K562 (cell line): Measurements from ENCODE around the gene COL9A2. TPM values are rescaled to one million over a fixed set of nuclear protein-coding genes. Genes with fewer than 3 reads are reported as not detected.

Experiments used
- DEAF1 ChIP-seq: fragments of 450-650 bp; formaldehyde crosslinking; IDR thresholded peaks from 2 replicates; pipeline ENCODE4 v1.4.0; 2020; ENCODE audit warnings: mild to moderate bottlenecking, moderate library complexity
- ELF1 ChIP-seq: fragments of 200-800 bp; sonication (Bioruptor generic); IDR thresholded peaks from 2 replicates; pipeline ENCODE4 v1.6.1; 2016; ENCODE audit warnings: missing genetic modification characterization, missing compliant biosample characterization
- FIP1L1 ChIP-seq: fragments of 200-400 bp; formaldehyde crosslinking; IDR thresholded peaks from 2 replicates; pipeline ENCODE4 v1.6.1; 2018; ENCODE audit warnings: mild to moderate bottlenecking, low read depth, low read length; ENCODE audit not compliant: poor library complexity, severe bottlenecking
- NRF1 ChIP-seq, 2 experiments: fragments of 450-650 bp; IDR thresholded peaks in 1 of 2; conservative IDR thresholded peaks in 1 of 2; 2 replicates each; pipeline ENCODE4 v1.6.1; 2014; ENCODE audit warnings: mild to moderate bottlenecking in 2 of 2
- OTX1 ChIP-seq: fragments of 450-650 bp; formaldehyde crosslinking; IDR thresholded peaks from 2 replicates; pipeline ENCODE4 v1.4.0; 2022; ENCODE audit warnings: mild to moderate bottlenecking
- RCOR1 ChIP-seq, 2 experiments: IDR thresholded peaks; 2 replicates each; pipeline ENCODE4 v1.6.1; 2012; ENCODE audit warnings: low read depth in 2 of 2, low read length in 2 of 2, borderline replicate concordance in 1 of 2, improper control_type of control experiment in 1 of 2
- ZKSCAN8 ChIP-seq: fragments of 200-800 bp; sonication (Bioruptor generic); IDR thresholded peaks from 2 replicates; pipeline ENCODE4 v1.6.1; 2016; ENCODE audit warnings: missing genetic modification characterization, missing compliant biosample characterization
- ZNF324 ChIP-seq: fragments of 250-450 bp; sonication (Bioruptor Pico); IDR thresholded peaks from 2 replicates; pipeline ENCODE4 v1.4.0; 2020; ENCODE audit warnings: mild to moderate bottlenecking
- ZNF766 ChIP-seq: fragments of 200-800 bp; sonication (Bioruptor generic); conservative IDR thresholded peaks from 2 replicates; pipeline ENCODE4 v1.6.1; 2016; ENCODE audit warnings: missing genetic modification characterization, missing compliant biosample characterization
- polyA plus RNA-seq, 8 experiments: library from polyadenylated mRNA; depleted of rRNA in 4 of 8; stranded (reverse) in 5 of 8; unstranded in 3 of 8; fragments of >200 nt; fragmentation: Nextera tagmentation in 2 of 8; fragmentation: Illumina TruSeq in 1 of 8; extraction: Ambion mirVana in 2 of 8; extraction: Trizol in 1 of 8; gene quantifications; 2 replicates each; pipeline versions ENCODE4 v1.2.1 to v1.2.3, GENCODE V29; 2011 to 2014; ENCODE audit warnings: inconsistent platforms in 1 of 8, missing spikeins in 1 of 8
- total RNA-seq, 7 experiments: library from RNA; depleted of rRNA in 6 of 7; stranded (reverse); fragments of >200 nt in 6 of 7; fragmentation: Illumina TruSeq in 2 of 7; extraction: Trizol in 2 of 7; gene quantifications; 2 replicates each; pipeline versions ENCODE4 v1.2.1 to v1.2.3, GENCODE V29; 2011 to 2021; ENCODE audit warnings: low replicate concordance in 1 of 7
- TF ChIP-seq, protein P1 (sequence below): sonication (generic); formaldehyde crosslinking; IDR thresholded peaks from 2 replicates; pipeline ENCODE4 v1.8.0; 2023; ENCODE audit warnings: mild to moderate bottlenecking, missing genetic modification reagents
- TF ChIP-seq, protein P2 (sequence below): fragments of 150-350 bp; conservative IDR thresholded peaks from 2 replicates; pipeline ENCODE4 v1.6.1; 2014; ENCODE audit warnings: low read length
- TF ChIP-seq, protein P3 (sequence below): sonication (generic); formaldehyde crosslinking; IDR thresholded peaks from 2 replicates; pipeline ENCODE4 v1.8.1; 2023; ENCODE audit warnings: missing genetic modification reagents, mild to moderate bottlenecking, borderline replicate concordance

The COL9A2 gene
- total and polyA plus RNA-seq, 9 of the 15 experiments (the other 6 are each of a cell fraction or from before 2014, with no cell fraction given), result 0.03 to 2.2 (median 0.31) TPM

GRCh38 chr1:40257688-40258444, 59.2 kb downstream of the COL9A2 start, which contains the start of gene ZMPSTE24 (continued):
- TF ChIP-seq, protein P1, sequence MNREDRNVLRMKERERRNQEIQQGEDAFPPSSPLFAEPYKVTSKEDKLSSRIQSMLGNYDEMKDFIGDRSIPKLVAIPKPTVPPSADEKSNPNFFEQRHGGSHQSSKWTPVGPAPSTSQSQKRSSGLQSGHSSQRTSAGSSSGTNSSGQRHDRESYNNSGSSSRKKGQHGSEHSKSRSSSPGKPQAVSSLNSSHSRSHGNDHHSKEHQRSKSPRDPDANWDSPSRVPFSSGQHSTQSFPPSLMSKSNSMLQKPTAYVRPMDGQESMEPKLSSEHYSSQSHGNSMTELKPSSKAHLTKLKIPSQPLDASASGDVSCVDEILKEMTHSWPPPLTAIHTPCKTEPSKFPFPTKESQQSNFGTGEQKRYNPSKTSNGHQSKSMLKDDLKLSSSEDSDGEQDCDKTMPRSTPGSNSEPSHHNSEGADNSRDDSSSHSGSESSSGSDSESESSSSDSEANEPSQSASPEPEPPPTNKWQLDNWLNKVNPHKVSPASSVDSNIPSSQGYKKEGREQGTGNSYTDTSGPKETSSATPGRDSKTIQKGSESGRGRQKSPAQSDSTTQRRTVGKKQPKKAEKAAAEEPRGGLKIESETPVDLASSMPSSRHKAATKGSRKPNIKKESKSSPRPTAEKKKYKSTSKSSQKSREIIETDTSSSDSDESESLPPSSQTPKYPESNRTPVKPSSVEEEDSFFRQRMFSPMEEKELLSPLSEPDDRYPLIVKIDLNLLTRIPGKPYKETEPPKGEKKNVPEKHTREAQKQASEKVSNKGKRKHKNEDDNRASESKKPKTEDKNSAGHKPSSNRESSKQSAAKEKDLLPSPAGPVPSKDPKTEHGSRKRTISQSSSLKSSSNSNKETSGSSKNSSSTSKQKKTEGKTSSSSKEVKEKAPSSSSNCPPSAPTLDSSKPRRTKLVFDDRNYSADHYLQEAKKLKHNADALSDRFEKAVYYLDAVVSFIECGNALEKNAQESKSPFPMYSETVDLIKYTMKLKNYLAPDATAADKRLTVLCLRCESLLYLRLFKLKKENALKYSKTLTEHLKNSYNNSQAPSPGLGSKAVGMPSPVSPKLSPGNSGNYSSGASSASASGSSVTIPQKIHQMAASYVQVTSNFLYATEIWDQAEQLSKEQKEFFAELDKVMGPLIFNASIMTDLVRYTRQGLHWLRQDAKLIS (CRISPR knock-in tag), result peak; percentile 74; the same call in 1 of the 2 replicates
- TF ChIP-seq FIP1L1 (peak; percentile 90), DEAF1 (CRISPR knock-in tag) (no peak), ZKSCAN8 (0 out of 2 replicates have a peak, but pooled peaks have one; percentile 50), OTX1 (peak; percentile 40; the same call in 1 of the 2 replicates), ZNF766 (CRISPR knock-in tag) (no peak; the same call in 1 of the 2 replicates), ELF1 (tag) (peak; percentile 93), RCOR1 (IDR thresholded peaks at IDR 0.05; ENCODE audit: borderline replicate concordance in 1 of 2, low read depth in 2 of 2, low read length in 2 of 2) (peak; percentile 10 to 80; a peak in 2 of 4 replicates), ZNF324 (CRISPR knock-in tag) (peak; percentile 40; the same call in 1 of the 2 replicates), NRF1 (conservative IDR thresholded peaks at IDR 0.05 in 1 of 2, IDR thresholded peaks at IDR 0.05 in 1 of 2) (peak; percentile 57 to 63)
- TF ChIP-seq, protein P2, sequence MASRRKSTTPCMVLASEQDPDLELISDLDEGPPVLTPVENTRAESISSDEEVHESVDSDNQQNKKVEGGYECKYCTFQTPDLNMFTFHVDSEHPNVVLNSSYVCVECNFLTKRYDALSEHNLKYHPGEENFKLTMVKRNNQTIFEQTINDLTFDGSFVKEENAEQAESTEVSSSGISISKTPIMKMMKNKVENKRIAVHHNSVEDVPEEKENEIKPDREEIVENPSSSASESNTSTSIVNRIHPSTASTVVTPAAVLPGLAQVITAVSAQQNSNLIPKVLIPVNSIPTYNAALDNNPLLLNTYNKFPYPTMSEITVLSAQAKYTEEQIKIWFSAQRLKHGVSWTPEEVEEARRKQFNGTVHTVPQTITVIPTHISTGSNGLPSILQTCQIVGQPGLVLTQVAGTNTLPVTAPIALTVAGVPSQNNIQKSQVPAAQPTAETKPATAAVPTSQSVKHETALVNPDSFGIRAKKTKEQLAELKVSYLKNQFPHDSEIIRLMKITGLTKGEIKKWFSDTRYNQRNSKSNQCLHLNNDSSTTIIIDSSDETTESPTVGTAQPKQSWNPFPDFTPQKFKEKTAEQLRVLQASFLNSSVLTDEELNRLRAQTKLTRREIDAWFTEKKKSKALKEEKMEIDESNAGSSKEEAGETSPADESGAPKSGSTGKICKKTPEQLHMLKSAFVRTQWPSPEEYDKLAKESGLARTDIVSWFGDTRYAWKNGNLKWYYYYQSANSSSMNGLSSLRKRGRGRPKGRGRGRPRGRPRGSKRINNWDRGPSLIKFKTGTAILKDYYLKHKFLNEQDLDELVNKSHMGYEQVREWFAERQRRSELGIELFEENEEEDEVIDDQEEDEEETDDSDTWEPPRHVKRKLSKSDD, result no peak; the same call in 1 of the 2 replicates
- TF ChIP-seq, protein P3, sequence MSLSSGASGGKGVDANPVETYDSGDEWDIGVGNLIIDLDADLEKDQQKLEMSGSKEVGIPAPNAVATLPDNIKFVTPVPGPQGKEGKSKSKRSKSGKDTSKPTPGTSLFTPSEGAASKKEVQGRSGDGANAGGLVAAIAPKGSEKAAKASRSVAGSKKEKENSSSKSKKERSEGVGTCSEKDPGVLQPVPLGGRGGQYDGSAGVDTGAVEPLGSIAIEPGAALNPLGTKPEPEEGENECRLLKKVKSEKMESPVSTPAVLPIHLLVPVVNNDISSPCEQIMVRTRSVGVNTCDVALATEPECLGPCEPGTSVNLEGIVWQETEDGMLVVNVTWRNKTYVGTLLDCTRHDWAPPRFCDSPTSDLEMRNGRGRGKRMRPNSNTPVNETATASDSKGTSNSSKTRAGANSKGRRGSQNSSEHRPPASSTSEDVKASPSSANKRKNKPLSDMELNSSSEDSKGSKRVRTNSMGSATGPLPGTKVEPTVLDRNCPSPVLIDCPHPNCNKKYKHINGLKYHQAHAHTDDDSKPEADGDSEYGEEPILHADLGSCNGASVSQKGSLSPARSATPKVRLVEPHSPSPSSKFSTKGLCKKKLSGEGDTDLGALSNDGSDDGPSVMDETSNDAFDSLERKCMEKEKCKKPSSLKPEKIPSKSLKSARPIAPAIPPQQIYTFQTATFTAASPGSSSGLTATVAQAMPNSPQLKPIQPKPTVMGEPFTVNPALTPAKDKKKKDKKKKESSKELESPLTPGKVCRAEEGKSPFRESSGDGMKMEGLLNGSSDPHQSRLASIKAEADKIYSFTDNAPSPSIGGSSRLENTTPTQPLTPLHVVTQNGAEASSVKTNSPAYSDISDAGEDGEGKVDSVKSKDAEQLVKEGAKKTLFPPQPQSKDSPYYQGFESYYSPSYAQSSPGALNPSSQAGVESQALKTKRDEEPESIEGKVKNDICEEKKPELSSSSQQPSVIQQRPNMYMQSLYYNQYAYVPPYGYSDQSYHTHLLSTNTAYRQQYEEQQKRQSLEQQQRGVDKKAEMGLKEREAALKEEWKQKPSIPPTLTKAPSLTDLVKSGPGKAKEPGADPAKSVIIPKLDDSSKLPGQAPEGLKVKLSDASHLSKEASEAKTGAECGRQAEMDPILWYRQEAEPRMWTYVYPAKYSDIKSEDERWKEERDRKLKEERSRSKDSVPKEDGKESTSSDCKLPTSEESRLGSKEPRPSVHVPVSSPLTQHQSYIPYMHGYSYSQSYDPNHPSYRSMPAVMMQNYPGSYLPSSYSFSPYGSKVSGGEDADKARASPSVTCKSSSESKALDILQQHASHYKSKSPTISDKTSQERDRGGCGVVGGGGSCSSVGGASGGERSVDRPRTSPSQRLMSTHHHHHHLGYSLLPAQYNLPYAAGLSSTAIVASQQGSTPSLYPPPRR, result peak; percentile 78; the same call in 1 of the 2 replicates
